ENCODE measurements around the gene MAPK12. TPM values are rescaled to one million over a fixed set of nuclear protein-coding genes. Genes with fewer than 3 reads are reported as not detected.

MAPK12 gene
- total and polyA plus RNA-seq, 2 of the 8 experiments (the other 6 are each of a cell fraction or from before 2014, with no cell fraction given), result 17.3 to 20.3 TPM

- TF ChIP-seq CHD7 (IDR thresholded peaks at IDR 0.05; ENCODE audit: insufficient replicate concordance, low read length), result no peak
- no peak for TF ChIP-seq PHF8 (conservative IDR thresholded peaks at IDR 0.05; ENCODE audit: low read depth, low read length)
- no peak for TF ChIP-seq SIN3A (conservative IDR thresholded peaks at IDR 0.05 in 1 of 2, IDR thresholded peaks at IDR 0.05 in 1 of 2; ENCODE audit: low read depth in 1 of 2, low read length in 2 of 2)
- no peak for TF ChIP-seq HDAC2 (IDR thresholded peaks at IDR 0.05; ENCODE audit: borderline replicate concordance in 1 of 2, low read depth in 2 of 2, low read length in 2 of 2)
- TF ChIP-seq GTF2F1 (IDR thresholded peaks at IDR 0.05; ENCODE audit: borderline replicate concordance, low read depth, low read length), result no peak
- TF ChIP-seq RXRA (IDR thresholded peaks at IDR 0.05; ENCODE audit: insufficient read depth, low read depth, low read length), result no peak
- TF ChIP-seq TAF7 (optimal IDR thresholded peaks at IDR 0.05; ENCODE audit: borderline replicate concordance, low read depth, low read length), result no peak
- TF ChIP-seq SUZ12 (IDR thresholded peaks at IDR 0.05; ENCODE audit: low read length), result no peak
- no peak for TF ChIP-seq CTBP2 (IDR thresholded peaks at IDR 0.05; ENCODE audit: borderline replicate concordance, insufficient read depth, insufficient read length, low read length)
- TF ChIP-seq KDM5A (IDR thresholded peaks at IDR 0.05; ENCODE audit: low read length), result no peak
- no peak for TF ChIP-seq BCL11A (IDR thresholded peaks at IDR 0.05; ENCODE audit: low read depth in 2 of 2, low read length in 2 of 2)
Measured at GRCh38 chr22:50204571-50204970, 56.9 kb downstream of the MAPK12 start (continued).

Measured in H1 (cell line).